C4-2B (cell line): Measurements from ENCODE around the gene SPAG17.

ENCODE experiments used
- H3K27ac ChIP-seq: fragments of 450-650 bp; 2 replicates; pipeline ENCODE4 v1.5.1; 2017
- CTCF ChIP-seq: fragments of 450-650 bp; conservative IDR thresholded peaks from 2 replicates; pipeline ENCODE4 v1.5.1; 2017; ENCODE audit warnings: mild to moderate bottlenecking
- ZFX ChIP-seq: fragments of 450-650 bp; IDR thresholded peaks from 2 replicates; pipeline ENCODE4 v1.6.1; 2017

The SPAG17 gene

GRCh38 chr1:118018060-118018459 lies 167.0 kb downstream of the SPAG17 start:
- no peak overlapping the region for H3K27ac ChIP-seq

GRCh38 chr1:118013938-118014337 lies 171.1 kb downstream of the SPAG17 start:
- TF ChIP-seq ZFX = no peak
- no peak for TF ChIP-seq CTCF
- H3K27ac ChIP-seq = no peak overlapping the region

More at GRCh38 chr1:118018060-118018459, 167.0 kb downstream of the SPAG17 start:
- TF ChIP-seq ZFX (no peak), CTCF (no peak)

- no peak overlapping the region for H3K27ac ChIP-seq
- TF ChIP-seq ZFX = no peak
- no peak for TF ChIP-seq CTCF
Observed at GRCh38 chr1:118013336-118013735, 171.7 kb downstream of the SPAG17 start.

- H3K27ac ChIP-seq = no peak overlapping the region
- TF ChIP-seq ZFX (no peak), CTCF (no peak)
Observed at GRCh38 chr1:118012515-118013124, 172.4 kb downstream of the SPAG17 start.

- no peak overlapping the region for H3K27ac ChIP-seq
- TF ChIP-seq CTCF = no peak
Observed at GRCh38 chr1:118008011-118008410, 177.0 kb downstream of the SPAG17 start.

- TF ChIP-seq ZFX (no peak), CTCF (no peak)
- no peak overlapping the region for H3K27ac ChIP-seq
Observed at GRCh38 chr1:118007391-118007790, 177.6 kb downstream of the SPAG17 start.

GRCh38 chr1:118004312-118004711 lies 180.7 kb downstream of the SPAG17 start:
- no peak for TF ChIP-seq ZFX
- no peak for TF ChIP-seq CTCF
- no peak overlapping the region for H3K27ac ChIP-seq
